NCI-H2029 (cell line): Measurements from ENCODE around the gene KAZN.

Experiments
- DNase-seq: peaks from one replicate; lab custom pipeline; 2025; lab: John Stamatoyannopoulos, UW

KAZN gene

DNA sequence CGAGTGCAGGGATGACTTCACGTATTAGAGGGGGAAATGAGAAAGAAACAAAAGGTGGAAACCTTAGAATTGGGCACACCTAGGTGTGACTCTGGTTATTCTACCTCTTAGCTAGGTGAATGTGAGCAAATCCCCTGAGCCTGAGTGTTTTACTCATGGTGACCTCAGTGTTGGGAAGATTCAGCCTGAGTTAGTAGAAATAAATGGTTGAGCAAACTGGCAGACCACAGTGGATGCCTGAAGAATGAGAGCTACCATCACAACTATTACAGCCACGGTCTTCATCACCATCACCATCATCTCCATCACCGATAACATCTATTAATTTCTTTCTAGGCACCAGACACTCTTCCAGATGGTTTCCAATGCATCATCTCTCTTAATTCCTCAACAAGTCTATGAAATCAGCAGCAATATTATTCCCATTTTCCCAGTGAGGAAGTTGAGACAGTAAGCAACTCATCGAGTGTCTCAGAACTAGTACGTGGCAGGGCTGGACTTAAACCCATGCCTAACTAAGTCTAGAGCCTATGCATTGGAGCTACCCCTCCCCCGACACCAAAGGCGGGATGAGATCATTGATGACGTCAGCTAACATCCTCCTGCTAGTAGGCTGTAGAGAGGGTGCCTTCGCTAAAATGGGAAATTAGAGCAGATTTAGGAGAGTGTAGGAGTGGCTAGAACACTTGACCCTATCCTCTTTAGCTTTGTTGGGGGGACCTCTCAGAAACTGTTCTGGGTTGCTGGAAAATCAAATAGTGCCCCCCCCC is 7.9 kb upstream of the KAZN start:
- DNase-seq = no peak

DNA sequence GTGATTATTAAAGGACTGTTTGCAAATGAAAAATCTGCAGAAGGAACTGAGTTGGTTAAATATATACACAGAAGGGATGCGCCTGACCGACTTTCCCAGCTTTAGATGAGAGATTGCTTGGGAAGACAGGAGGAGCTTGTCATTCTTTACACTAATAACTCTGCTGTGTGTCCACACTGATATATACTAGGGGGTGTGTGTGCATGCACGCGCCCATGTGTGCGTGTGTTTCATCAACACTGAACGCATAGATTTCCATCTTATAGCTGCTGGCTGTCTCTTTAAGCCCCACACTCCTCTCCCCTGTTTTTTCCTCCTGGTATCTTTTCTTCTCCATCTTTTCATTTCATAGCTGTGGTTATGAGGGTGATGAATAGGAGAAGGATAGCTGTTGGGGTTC is 6.9 kb upstream of the KAZN start:
- DNase-seq = no peak

DNA sequence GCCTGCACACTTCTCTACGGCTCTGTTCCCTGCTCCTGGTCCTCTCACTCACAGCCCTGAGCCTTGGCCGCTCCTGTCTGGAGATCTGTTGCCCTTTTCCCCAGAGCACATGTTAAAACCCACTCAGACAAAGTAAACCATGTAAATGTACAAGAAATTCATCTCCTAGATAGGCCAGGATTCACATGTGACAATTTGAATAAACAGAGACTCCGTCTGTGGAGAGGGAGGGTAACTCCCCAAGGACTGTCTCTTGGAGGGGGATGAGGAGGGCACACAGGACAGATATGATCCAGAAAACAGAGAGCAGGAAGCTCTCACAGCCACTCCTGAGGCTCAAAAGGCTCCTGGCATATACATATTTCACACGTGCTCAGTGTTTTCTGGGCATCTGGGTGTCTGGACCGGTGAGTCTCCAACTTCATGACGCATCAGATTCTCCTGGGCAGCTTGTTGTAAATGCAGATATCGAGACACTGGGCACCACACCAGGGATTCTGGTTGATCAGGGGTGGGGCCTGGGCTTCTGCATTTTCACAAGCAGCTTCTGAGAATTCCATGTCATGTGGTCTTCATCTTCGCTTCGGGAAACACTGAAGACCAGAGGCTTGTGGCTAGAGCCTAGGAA is 6.4 kb upstream of the KAZN start:
- no peak for DNase-seq

DNA sequence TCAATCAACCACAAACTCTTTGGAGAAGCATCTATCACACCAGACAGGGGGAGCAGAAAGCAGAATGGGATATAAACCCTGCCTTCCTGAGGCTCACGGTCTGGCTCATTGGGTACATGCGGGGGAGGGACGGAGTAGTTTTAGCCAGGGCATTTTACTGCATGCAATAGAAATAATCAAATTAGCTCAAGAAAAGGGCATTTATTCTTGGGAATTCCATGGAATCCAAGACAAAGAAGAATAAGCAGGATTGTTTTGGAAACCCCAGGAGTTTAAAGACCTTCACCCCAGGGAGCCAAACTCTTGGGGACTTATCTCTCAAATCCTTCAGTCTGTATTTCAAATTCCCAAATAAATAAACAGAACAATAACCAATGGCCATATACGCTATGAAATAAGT is 5.2 kb upstream of the KAZN start:
- no peak for DNase-seq

DNA sequence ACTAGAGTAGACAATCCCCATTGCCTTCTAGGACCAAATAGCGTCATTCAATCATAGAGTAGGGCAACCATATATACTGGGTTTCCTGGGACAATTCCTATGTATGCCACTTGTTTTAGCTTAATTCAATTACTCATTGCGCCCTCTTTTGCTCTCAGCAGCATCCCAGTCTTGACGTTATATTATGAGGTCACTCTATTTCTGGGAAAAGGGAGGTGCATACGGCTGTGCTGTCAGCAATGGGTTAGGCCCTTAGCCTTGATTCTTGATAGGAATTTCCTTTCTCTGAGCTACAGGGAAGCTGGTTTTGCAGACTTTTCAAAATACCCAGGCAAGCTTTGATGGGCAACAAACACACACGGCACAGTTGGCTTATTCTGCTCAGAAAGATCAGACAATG is 4.4 kb upstream of the KAZN start:
- no peak for DNase-seq

DNA sequence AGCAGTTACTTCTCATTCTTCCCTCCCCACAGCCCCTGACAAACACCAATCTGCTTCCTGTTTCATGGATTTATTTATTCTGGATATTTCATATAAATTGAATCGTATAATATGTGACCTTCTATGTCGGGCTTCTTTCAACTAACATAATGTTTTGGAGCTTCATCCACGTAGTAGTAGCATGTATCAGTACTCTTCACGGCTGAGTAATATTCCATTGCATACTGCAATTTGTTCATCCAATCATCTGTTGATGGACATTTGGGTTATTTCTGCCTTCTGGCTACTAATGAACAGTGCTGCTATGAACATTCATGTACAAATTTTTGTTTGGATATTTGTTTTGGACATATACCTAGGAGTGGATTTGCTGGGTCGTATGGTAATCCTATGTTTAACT is 1.9 kb upstream of the KAZN start:
- DNase-seq = no peak

DNA sequence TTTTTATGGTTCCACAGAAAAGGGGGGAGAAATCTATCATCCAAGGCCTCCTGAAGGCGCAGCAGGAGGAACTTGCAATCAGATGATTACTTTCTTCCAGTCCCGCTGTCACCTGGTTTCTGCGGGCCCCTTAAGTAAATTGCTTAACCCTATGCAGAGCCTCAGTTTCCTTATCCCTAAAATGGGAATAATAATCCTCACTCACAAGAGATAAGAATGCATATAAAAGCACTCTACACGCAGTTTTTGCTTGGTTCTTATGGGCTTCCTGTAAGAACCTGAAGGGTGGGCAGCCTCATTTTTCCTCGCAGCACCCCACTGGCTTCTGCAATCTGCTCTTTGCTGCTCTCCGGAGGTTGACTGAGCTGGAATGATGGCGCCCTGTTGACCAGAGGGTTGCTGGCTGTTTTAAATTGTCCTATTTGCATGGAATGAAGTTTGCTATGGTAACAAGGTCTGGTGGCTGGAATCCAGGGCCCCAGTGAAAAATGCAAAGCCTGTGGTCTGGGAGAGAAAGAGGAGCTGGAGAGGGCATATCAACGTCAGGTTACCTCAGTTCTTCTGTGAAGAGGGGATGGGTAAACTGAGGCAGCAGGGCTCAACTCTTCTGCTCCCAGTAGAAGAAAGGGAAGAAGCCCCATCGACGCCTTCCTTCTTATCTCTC is 1.0 kb upstream of the KAZN start:
- DNase-seq = no peak

DNA sequence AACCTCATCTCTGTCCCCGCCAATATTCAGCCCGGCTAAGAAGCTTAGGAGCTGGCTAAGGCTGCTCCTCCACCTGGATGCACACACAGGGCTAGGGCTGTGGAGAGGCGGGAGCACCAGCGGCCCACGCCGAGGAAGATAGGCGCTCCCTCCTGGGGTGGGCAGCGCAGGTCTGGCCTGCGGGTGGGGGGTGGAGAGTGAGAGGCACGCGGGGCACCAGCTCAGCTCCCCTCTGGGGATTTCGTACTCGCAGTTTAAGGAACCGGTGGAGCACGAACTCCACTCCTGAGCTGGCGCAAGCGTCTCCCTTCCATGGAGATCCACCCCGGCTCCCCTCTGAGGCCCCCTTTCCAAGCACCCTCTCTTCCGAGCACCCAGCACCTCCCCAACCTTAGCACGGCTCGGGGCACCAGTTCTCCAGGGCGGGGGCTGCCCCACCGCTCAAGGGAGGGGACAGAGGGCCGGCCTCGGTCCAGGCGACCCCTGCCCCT is 433 bp upstream of the KAZN start:
- no peak for DNase-seq

DNA sequence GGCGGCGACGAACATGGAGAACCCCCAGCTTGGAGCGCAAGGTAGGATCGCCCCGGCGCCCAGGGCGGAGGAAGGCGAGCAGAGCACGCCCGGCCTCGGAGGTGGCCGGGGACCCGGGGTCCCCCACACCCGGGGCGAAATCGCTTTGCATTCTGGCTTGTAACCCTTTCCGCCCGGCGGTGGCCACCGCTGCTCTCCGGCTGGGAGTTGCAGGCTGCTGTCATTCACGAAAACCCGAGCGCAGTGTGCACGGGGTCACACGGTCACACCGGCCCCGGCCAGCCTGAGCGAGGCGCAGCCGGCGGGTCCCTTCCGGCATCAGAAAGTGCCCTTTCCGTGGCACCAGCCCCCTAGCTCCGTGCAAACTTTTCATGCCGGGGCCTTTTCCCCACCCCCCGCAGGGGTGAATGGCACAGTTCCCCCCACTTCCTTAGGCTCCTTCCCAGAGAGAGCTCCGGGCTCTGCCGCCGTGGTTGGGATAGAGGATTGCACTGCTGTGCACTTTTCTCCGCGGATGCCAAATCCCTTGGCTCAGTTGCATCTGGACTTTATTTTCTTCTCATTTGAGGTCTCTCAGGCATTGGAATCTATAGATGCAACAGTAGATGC is 802 bp downstream of the KAZN start:
- no peak for DNase-seq

DNA sequence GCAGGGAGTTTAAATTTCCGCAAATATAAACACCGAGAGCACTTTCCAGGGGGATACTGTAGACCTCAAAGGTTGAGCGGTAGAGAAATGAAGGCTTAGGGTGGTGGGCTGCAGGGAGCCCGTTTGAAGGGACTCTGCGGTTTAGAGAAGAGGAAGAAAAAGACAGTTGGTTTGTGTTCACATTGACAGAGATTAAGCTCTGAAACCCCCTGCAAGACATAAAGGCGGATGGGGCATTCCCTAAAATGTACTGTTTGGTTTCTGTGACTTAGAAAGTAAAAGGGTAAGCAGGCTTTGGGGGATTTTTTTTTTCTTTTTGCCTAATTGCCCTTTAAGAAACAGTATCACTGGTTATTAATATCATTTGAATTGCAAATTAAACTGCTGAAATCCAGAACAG is 1.3 kb downstream of the KAZN start:
- DNase-seq = no peak

DNA sequence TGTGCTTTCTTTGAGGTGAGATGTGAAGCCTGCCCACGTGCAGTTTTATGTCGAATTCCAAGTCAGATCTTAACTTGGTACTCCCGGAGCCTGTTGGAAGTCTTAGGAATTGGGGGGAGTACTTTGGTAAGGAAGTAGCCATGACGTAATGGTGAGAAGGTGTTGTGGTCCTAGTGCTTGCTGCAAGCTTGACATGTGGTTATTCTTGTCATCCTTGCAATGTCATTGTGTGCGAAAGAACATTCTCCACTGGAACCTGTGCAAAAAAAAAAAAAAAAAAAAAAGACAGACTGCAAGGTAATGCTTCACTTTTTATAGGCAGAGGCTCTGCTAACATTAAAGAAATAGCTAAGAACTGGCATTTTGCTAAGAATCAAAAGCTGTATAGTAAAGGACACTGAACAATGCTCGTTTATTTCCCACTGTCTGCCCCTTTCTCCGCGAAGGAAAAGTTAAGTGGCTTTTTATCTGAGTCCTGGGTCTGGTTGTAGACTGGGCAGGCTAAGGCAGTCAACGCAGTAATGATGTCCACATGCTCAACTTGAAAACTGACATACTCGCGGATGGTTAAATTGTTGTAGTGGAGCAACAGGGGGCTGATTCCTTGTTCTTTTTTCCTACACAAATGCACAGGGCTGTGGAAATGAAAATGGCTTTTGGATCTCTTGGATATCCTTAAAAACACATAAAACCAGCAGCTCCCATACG is 2.1 kb downstream of the KAZN start:
- no peak for DNase-seq

DNA sequence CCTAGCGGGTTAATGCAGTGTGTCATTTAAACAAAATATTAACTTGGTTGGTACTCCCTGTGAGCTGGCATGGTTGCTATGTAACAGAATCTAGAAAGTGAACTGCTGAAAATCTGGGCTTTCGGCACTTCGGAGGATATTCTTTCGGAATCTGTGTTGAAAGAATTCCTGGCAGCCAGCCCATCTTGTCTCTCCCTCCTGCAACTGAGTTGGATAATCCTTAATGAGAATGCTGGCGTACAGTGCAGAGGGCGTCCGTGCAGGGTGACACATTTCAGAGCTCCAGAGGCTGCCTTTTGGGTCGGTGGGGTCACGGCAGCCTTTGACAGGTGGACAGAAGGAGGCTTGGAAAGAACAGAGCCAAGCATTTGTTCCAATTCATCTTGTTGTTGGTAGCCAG is 3.7 kb downstream of the KAZN start:
- DNase-seq = no peak

DNA sequence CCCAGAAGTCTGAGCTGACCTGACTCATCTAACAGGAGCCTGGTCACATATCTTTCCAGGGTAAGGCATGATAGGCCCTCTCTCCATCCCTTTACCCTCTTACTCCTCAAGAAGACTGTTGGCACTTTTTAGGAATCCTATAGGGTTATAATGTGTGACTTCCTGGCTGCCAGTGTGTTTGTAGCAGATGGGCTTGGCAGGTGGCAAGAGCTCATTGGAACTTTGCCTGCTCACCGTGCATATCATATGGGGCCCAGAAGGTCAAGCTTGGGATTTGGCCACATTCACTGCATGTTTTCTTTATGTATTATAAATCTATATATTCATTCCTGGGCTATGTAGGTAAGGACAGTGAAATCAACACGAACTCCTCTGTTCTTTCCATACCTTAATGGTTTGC is 5.2 kb downstream of the KAZN start:
- no peak for DNase-seq

DNA sequence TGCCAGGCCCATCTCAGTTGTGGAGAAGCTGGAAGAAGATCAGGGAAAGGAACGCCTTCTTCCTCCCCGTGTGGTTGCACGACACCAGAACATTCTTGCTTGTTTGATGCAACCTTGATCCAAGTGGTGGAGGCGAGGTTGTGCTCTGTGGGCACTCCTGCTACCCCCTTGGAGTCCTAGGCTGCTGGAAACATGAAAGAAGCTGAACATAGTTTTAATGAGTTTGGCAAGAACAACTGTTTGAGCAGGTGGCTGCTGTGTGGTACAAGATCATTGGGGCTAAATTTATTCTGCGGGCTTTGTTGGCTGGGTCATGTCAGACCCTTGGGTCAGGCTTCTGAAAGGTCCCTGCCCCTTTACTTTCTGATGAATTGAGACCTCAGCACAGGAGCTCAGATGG is 5.9 kb downstream of the KAZN start:
- DNase-seq = no peak

DNA sequence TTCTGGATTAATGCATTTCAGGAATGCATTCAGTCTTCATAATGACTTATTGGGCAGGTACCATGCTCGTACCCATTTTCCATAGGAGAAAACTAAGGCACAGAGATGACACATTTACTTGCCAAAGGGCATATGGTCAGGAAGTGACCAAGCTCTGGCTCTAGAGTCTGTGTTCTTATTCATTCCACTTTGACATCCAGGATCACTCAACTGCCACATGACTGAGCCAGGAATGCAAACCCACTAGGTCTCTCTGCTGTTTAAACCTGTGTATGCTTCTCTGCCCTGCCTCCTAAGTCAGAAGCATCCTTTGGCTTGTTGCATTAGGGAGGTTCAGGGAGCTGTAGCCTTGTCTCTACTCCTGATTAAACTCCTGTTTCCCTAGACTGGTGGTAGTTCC is 7.5 kb downstream of the KAZN start:
- no peak for DNase-seq

DNA sequence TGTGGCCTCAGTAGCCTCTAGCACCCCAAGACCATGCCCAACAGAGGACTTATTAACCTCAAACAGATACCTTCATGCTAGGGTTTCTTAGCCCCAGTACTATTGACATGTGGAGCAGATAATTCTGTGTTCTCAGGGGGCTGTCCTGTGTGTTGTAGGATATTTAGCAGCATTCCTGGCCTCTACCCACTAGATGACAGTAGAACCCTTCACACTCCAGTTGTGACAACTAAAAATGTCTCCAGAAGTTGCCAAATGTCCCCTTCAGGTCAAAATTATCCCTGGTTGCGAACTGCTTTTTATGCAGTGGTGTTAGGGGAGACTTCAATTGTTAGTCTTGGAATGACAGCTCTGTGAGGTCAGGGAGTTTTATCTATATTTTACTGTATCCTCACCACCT is 8.1 kb downstream of the KAZN start:
- DNase-seq = no peak

DNA sequence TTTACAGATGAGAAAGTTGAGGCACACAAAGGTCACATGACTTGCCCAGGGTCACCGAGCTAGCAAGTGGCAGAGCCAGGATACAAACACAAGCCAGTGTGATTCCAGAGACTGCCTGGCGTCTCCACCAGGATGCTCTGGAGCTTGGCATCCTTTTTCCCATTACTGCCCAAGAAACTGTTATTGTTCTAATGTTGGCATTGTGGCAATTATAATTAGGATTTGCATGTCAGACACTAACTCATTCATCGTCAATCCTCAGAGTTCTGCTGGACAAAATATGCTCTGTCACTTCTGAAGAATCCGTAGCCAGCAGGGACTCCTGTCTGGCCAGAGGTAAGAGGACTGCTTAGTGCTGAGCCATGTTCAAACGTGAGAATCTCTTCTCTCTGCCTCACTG is 8.8 kb downstream of the KAZN start:
- DNase-seq = no peak

DNA sequence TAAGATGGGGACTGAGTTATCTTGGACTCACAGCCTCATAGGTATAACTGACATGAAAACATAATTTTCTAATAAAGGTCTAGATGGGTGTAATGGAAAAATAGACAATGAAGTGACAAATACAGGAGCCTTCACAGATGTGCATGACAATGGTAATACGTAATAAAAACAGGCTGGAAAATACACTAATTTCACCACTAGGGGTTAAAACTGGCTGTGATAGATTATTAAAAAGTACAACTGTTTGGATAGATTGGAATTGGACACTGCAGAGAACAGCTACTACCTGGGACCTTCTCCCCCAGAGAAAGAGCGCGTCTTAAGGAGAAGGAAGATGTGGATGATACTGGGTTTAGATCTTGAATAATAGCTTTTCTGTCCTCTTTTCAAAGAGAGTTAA is 9.8 kb downstream of the KAZN start:
- DNase-seq = no peak

DNA sequence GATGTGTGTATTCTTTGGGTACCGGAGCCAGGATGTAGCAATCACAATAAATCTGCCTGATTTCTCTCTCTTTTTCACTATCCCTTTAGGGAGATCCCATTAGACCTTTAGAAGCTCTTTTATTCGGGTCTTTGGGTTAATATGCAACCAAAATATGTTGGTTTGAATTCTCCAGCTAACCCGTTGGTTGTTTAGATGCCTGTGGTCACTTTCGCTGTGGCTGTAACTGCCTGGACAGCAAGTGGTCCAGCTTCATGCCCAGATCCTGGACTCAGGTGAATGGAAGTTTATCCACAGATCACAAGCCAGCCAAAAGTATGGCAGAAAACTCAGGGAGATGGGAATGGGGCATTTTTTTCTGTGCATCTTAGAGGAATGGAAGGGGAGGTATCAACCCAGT is 12.3 kb downstream of the KAZN start:
- no peak for DNase-seq

DNA sequence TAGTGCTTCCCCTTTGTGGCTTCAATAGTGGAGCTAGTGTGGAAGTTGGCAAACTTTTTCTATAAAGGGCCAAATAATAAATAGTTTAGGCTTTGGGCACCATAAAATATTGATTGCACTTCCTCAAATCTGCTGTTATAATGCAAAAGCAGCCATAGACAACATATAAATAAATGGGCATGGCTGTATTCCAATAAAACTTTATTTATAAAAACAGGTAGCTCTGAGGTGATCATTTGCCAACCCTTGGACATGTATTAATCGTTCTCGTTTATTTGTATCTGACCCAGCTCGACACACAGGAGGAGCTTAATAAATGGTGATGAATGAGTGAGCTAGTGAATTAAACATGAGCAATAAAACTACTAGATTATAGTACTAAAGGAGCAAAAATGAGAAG is 13.3 kb downstream of the KAZN start:
- no peak for DNase-seq

DNA sequence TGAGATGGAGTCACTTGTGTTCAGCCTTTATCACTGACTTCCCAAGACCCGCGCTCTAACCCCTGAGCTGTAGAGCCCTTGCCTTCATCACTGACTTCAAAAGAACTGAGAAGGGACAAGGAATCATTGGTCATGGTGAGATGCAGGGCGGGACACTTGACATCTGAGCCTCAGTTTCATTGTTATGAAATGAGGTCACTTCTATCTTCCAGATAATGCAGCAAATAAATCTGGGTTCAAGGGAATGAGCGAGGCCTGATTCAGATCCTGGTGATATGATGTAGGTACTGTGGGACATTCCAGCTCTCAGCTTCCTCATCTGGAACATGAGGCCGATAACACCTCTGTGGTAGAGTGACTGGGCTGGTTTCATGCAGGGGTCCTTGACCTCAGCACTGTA is 13.8 kb downstream of the KAZN start:
- no peak for DNase-seq

DNA sequence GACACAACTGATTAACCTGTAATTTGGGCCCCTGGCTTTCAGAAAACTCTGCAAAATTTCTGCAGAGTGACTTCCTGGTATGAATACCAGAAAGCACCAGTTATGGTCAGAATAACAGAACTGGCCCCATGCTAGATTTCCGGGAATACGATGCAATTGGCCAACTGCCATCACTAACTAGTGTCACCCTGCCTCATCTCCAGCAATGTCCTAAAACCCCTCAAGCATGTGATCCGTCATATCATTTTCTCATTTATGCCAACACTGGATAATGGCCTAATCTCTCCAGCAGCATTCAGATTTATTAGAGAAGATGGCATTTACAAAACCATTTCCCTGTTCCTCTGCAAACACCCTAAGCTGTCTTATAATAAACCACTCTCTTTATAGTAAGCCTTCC is 15.4 kb downstream of the KAZN start:
- peak; percentile 64 for DNase-seq
